ENCODE results near the gene DCAF5.

DCAF5 gene

DNA sequence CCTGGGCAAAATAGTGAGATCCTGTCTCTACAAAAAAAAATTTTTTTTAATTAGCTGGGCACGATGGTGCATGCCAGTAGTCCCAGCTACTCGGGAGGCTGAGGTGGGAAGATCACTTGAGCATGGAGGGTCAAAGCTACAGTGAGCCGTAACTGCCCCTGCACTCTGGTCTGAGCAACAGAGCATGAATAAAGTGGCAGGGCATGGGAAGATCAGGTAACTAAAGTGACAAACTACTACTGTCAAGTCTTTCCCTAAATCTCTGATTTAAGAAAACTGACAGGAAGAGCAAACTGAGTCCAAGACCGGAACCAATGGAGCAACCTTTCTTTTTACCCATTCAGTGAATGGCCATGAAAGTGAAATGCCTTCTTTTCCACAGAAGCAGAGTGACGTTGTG is 10.8 kb downstream of the DCAF5 start:
- no peak for DNase-seq

DNA sequence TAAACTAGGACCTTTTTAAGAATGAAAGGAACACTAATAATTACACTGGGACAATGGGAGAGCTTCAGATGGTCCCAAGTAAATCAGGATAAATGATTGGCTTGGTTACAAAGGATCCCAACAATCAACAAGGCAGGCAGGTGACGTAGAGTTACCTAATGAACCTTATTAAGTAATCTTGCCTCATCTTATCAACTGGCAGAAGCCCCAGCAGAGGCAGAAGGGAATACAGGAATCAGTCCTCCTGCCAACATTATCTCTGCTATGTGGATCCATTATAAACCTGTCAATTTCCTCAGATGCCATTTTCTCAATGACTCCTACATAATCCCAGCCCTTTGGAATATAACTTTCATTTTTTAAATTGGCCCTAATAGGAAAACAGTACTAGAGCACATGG is 11.4 kb downstream of the DCAF5 start:
- DNase-seq: no peak

DNA sequence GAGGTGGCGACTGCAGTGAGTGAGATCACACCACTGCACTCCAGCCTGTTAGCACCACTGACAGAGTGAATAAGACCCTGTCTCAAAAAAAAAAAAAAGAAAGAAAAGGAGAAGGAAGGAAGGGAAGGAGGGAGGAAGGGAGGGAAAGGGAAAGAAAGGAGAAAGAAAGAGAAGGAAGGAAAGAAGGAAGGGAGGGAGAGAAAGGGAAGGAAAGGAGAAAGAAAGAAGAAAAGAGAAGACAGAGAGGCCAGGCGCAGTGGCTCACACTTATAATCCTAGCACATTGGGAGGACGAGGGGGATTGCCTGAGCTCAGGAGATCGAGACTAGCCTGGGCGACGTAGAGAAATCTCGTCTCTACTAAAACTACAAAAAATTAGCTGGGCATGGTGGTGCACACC is 13.2 kb downstream of the DCAF5 start:
- no peak for DNase-seq

DNA sequence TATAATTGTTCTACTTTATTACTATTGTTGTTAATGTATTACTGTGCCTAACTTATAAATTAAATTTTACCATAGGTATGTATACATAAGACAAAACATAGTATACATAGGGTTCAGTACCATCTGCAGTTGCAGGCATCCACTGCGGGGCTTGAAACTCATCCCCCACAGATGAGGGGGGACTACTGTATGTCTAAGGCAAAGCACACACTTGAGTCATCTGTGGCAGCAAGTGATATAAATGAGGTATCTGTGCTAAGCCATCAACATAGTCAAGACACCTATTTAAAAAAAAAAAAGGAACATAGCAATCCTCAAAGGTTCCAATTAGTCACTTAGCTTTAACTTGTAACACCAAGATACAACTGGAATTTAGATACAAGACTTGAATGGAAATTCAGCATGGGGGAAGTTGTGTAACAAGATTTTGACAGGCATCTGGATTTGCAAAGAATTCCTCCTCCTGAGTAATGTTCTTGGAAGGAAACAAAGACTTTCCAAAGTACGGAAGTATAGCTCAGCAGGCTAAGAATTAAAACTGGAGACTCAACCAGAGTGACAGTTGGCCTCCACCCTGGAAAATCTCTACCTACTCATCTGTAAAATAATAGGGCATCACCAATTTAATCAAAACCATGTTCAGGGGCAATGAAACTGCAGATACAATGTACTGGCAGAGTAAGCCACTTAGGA is 14.9 kb downstream of the DCAF5 start:
- DNase-seq: no peak

DNA sequence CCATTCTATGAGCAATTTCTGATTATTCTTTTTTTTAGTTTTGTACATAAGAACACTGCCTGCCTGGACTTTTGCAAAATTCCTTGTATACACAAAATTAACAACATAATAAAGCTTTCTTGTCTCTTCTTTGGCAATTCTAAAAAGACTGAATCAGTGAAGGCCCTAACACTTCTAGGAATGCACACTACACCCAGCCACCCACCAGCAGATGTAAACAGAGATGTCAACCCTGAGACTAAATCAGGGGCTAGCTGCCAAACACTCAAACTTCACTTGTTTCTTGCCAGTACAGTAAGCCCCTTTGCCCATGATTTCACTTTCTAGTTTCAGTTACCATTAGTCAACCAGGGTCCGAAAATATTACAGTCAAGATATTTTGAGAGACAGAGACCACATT is 15.5 kb downstream of the DCAF5 start:
- no peak for DNase-seq

DNA sequence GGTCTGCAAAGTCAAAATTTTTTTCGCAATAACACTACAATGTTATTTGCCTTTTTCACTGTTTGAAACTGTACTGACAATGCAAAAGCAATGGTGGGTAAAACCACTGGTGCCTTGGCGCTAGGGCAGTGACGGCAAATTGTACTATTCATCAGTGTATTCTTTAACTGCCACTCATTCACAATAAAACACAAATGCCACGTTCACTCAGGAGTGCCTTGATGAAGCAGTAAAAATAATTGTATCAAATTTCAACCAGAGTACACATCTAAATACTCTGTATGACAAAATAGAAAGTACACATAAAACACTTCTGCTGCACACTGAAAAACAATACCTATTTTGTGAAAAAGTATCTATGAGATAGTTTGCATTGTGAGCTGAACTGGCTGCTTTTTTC is 17.8 kb downstream of the DCAF5 start:
- no peak for DNase-seq

DNA sequence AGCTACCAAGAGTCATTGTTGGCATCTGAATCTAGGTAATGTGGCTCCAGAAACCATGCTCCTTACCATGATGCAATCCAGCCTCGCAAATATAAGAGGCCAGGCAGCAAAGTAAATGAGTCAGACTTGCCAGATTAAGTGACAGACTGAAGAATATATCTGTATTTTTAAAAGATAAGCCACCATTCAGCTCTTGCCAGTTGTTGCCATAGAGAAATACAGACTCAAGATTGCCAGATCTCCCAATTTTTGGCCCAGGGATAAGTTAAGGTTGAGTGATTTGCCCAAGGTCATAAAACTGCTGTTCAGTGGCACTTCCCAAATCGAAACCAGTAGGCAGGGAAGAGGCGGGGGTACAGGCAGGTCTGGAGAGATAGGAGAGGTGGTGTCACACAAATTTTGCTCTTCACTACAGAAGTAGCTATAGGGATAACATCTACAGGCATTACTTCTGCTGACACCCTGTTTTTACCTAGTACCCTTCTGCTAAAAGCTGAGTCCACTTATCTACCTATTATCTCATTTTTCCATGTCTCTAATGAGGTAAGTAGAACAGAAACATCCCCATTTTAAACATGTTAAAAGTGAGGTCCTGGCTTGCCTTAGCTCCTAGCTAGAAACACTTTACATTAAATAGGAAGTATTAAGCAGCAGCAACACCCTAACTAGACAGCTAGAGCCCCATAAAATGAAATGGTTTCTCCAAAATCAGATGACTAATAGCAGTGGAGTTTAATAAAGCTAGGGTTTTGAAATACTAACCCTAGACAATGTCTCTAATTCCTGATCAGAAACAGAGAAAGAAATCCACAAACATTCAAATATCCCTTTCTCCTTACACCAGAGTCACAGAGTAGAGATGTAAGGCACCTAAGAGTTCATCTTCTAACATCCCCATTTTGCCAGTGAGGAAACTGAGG is 19.5 kb downstream of the DCAF5 start:
- no peak for DNase-seq

DNA sequence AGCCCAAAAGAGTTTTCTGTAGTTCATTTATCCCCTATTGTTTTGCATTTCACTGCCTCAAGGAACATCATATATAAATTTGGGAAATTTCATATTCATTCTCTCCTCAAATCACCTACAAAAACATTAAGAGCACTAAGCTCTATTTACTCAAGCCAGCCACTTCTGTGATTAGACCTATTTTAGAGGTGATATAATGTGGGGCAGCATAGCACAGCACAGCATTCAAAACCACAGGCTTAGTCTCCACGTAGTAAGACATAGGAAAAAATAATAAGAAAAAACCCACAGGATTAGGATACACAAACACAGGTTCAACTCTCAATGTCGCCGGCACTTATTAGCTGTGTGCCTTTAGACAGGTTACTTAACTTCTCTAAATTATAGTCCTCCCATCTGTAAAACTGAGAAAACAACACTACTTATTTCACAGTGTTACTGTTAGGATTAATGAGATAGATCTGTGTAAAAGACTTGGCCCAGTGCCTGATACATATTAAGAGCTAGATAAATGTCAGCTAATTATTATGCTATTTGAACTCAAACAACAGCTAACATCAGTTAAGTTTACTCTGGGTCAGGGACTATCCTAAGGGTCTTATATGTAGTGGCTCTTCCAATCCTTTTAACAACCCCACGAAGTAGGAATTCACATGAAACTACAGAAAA is 20.3 kb downstream of the DCAF5 start:
- no peak for DNase-seq

DNA sequence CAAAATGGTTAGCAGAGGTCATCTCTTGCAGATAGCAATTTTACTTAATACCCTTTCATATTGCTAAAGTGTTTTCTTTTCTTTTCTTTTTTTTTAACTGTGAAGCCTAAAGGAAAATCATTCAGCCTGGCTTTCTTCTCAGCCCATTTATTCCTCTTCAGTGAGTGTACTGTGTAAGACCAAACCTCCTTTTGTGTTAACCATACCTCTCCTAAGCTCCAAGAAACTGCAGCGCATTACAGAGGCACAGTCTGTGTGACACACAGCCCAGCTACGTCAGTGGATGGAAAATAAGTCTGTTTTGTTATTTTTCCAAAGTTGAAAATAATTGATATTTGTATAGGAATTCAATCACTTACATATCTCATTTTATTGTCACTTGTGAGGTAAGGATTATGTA is 21.7 kb downstream of the DCAF5 start:
- DNase-seq: no peak

DNA sequence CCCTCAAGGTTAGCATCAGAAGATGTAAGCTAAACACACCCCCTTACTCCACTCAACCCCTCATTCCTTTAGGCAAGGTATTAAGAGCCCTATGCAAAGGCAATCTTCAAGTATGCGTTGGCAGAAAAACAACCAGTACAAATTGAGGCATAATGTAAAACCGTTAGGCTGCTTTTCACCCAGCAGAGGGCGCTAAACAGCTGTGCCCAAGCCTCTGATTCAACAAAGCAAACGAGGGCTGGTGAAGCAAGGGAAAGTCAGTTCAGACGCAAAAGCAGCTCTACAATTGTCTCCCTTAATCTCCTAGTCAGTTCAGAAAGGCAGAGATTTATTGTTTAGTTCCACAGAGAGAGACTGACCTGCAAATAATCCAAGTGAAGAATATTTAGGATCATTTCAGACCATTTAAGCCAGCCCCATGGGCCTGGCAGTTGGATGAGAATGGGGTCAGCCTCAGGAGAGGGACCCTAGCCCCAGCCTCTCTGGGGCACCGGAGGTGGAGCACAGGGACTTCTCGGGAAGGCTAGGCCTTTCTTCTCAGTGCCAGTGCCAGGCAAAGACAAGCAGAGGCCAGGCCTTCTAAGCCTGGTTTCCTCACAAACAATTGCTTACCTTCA is 23.5 kb downstream of the DCAF5 start:
- peak; percentile 66 for DNase-seq

DNA sequence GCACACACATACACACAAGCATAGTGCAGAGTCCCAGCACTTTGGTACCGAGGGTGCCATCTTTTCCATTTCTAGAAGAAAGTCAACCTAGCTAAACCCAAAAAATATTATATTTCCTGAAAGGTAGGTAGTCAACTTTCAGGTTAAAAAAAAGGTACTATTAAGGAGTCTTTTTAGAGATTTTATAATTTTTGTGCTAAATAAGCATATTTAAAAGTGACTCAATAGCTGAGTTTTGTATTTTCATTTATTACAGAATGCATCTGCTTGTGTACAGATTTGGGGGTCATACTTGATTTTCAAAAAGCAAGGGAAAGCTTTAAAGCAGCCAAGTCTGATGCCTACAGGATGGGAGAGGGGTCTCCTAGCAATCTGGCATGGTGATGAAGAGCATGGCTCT is 34.6 kb downstream of the DCAF5 start:
- no peak for DNase-seq

DNA sequence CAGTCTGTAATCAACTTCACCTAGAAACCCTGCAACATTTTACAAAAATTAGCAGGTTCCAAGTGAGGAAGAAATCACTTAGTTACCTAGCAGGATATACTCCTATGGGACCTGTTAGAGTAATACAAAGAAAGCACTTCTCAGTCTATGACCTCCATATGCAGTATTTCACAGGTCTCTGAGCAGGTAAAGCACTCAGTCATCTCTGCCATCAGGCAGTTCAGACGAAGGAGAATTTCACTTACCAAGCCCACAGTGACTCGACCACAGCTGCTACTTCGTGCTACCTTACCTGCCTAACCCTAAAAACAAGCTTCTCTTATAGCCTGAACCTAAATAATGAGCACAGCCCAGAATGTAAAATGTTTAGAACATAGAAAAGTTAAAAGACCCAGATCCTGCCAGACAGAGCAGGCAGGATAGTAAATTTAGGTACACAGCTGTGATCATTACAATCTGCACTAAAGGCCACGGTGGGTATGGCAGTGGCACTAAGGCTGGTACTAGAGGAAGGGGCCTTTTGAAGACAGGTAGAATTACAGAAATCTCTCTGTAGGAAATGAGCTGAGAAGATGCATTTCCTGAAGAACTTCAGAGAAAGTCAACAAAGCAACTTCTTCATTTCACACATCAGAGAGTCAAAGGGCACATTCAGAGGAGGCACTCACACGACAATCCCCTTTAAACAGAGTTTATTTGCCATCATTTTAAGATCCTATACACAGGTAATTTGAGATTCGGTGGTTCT is 35.7 kb downstream of the DCAF5 start:
- no peak for DNase-seq

DNA sequence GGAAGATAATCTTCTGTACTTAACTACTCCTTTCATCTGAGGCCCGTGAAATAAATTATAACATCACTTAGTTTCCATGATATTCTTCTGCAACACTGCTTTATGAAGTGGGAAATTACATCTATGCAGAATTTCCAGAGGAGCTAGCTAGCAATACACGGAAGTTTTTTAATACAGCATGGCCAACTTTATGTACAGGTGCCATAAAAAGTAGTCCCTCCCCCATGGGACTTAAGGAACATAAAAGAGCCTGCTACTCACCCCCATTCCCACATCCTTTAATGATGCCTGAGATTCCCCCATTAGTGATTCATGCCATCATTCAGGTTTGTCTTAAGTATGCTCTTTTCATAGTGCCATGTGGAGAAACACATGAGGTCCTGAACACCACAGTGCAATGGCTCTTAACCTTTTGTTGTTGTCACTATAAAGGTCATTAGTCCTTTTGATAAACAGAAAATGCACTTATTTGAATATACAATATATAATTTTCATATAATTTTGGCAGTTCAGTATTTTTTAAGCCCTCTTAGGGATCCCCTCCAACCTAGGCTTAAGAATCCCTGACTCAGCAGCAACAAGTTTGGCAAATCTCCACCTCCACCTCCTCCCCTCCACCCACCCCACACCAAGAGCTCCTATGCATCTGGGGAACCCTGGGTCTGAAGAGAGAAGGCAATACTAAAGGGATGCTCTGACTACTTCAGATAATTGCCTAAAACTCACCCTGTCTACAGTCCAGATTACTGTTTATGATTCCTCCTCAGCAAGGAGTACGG is 37.3 kb downstream of the DCAF5 start:
- DNase-seq: no peak

DNA sequence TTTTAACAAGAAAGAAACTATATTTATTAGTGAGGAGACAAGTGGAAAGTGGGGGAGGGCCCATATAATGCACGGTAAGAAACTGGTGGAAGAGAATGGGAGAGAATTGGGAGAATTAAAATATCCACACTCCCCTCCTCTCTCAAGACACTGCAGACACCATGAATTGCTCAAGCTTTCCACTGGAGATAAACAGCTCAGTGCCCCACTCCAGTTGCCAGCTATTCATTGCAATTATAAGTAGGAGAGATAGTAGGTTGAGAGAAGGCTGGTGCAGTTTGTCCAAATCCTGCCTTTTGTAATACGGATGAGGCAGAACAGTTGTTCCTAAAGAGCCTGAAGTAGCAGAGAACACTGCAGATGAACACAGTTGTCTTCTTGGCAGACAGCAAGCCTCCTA is 38.2 kb downstream of the DCAF5 start:
- no peak for DNase-seq

DNA sequence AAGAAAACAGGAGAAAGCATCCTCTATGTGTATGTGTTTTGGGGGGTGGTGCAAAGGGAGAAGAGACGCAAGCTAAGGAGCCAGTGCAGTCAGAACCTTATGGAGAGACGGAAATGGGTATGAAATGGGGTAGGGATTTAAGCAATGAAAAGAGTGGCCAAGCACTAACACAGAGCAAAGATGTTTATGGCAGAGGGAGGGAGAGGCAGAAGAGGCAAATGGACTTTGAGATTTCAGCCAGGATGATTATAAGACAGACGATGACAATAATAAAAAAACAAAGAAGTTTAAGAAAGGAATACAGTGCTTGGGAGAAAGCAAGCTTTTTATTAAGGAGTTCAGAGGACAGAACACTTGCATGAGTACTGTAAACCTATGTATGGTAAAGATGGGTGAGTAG is 44.6 kb downstream of the DCAF5 start:
- no peak for DNase-seq

DNA sequence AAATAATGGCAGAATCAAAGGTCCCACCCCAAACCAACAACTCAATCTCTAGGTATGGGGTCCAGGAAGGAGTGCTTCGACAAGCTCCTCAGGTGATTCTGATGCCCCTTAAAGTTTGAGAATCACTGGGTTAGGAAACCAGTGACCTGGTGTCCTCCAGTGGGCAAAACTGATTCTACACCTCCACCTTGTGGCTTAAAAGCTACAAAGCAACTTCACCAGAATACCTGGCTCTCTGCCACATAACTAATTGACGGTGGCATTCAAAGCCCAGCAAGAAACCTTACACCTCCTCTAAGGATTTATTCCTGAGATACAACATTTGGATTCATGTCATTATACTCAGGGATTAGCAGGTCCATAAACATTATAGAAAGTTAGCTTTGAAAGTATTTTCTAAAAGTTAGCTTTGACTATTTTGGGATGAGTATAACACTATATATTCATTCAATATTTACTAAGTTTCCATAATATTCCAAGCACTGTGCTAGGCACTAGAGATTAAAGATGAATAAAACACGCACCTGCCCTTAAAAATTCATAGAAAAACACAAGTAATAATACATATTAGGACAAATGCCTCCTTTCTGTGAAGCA is 45.4 kb downstream of the DCAF5 start:
- DNase-seq: no peak

DNA sequence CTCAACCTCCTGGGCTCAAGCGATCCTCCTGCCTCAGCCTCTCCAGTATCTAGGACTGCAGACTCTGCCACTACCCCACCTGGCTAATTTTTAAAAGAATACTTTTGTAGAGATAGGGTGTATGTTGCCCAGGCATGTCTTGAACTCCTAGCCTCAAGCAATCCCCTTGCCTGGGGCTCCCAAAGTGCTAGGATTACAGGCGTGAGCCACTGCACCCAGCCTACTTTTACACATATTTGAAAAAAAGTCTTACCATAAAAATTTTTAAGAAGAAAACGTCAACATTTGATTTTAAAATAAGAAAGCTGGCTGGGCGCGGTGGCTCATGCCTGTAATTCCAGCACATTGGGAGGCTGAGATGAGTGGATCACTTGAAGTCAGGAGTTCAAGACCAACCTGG is 46.5 kb downstream of the DCAF5 start:
- no peak for DNase-seq

DNA sequence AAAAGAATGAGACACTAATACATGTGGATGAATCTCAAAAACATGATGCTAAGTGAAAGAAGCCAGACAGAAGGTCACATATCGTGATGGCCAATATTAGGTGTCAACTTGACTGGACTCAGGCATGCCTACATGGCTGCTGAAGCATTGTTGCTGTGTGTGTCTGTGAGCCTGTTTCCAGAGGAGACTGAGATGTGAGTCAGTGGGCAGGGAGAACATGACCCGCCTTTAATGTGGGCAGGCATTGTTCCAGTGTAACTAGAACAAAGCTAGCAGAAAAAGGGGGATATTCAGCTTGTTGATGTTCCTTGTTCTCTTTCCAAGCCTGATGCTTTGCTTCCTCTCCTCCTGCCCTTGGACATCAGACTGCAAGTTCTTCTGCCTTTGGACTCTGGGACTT is 47.6 kb downstream of the DCAF5 start:
- no peak for DNase-seq

DNA sequence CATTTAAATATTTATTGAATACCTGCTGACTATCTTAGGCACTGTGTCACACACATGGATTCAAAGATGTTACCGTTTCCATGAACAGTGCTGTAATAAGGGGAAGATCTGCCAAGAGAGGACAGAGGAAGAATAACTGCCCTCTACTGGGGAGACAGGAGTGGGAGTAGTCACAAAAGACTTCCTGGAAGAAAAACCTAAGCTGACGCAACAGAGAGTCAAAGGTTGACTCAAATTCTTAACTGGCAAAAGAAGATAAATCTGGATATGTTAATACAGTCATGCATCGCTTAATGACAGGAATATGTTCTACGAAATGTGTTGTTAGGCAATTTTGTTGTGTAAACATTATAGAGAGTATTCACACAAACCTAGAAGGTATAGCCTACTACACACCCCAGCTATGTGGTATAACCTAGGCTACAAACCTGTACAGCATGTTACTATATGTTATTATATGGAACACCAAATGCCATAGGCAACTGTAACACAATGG is 51.5 kb downstream of the DCAF5 start:
- no peak for DNase-seq

DNA sequence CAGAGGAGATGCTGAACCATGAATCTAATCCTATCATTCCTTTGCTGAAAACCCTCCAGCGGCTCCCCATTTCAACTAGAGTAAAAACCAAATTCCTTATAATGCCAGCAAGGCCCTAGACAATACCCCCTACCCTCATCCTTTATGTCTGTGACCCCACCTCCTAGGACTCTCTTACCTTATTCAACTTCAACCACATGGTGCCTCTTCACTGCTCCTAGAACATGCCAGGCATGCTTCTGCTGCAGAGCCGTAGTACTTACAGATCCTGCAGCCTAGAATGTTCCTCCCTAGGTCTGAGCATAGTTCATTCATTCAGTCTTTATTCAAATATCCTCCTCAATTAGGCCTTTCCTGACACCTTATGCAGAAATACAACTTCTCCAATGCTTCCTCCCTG is 54.9 kb downstream of the DCAF5 start:
- DNase-seq: no peak

DNA sequence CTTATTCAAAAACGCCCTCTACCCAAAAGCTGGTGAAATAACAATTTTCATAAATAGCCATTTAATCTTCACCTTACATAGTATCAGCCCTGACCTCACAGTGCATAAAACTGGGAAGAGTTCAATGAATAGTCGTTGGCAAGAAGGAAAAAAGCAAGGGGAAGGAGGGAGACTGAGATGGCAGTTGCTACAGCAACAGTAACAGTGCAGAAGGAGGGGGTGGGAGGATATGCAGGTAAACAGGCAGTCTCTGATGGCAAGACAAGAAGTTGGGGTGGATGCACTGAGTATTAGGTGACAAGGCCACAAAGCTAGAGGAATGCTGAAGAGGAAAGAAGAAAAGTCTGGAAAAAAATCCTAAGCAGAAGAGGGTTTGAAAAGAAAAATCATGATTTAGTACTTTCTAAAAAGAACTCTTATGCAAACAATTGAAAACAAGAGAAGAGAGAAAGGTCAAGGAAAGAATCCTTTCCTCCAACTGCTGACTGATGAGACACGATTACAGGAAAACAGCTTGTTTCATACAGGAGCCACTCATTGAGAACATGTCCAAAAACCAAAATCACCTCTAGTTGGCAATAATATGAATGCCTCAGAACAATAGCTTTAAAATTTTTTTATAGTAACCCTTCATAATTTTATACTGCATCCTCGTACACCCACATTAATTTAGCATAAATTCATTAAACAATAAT is 56.0 kb downstream of the DCAF5 start:
- DNase-seq: no peak
